Astrocyte (in vitro differentiated cells and primary cell): Measurements from ENCODE around the gene CCK.

Experiments used
- CTCF ChIP-seq: IDR thresholded peaks from 2 replicates; pipeline ENCODE4 v1.5.1; 2011; ENCODE audit warnings: low read depth, mild to moderate bottlenecking, inconsistent platforms, low read length, moderate library complexity; ENCODE audit not compliant: insufficient read depth
- EZH2 ChIP-seq: IDR thresholded peaks from 2 replicates; pipeline ENCODE4 v1.6.1; 2012; ENCODE audit warnings: mild to moderate bottlenecking, low read length, inconsistent platforms; ENCODE audit not compliant: insufficient read depth

- no peak for TF ChIP-seq CTCF
- no peak for TF ChIP-seq EZH2
These were observed 4.6 kb upstream of the CCK start for GRCh38 chr3:42270561-42270960.
